GM23248 (cell line): ENCODE measurements around the gene MR1. TPM values are rescaled to one million over a fixed set of nuclear protein-coding genes. Genes with fewer than 3 reads are reported as not detected.

Experiments
- DNase-seq: peaks from one replicate; pipeline ENCODE4 v3.0.0-alpha.2; 2015
- H2AFZ ChIP-seq: fragments of 200-600 bp; sonication (generic); 2 replicates; pipeline ENCODE4 v1.6.1; 2016; ENCODE audit warnings: antibody characterized with exemption
- H3F3A ChIP-seq: fragments of 200-600 bp; sonication (generic); 2 replicates; pipeline ENCODE4 v1.6.1; 2016; ENCODE audit warnings: mild to moderate bottlenecking, antibody characterized with exemption, mixed run types; ENCODE audit not compliant: insufficient read depth
- H3K27ac ChIP-seq: fragments of 200-600 bp; sonication (generic); 2 replicates; pipeline ENCODE4 v1.5.1; 2016; ENCODE audit warnings: mild to moderate bottlenecking
- H3K27me3 ChIP-seq: fragments of 200-600 bp; sonication (generic); replicated peaks from 2 replicates; pipeline ENCODE4 v1.6.1; 2016; ENCODE audit warnings: mild to moderate bottlenecking; ENCODE audit not compliant: insufficient read depth
- H3K36me3 ChIP-seq: fragments of 200-600 bp; sonication (generic); 2 replicates; pipeline ENCODE4 v1.6.1; 2016; ENCODE audit warnings: low read depth, mild to moderate bottlenecking
- H3K4me1 ChIP-seq: fragments of 200-600 bp; sonication (generic); 2 replicates; pipeline ENCODE4 v1.6.1; 2016; ENCODE audit warnings: mild to moderate bottlenecking; ENCODE audit not compliant: insufficient read depth
- H3K4me2 ChIP-seq: fragments of 200-600 bp; sonication (generic); one replicate; pipeline ENCODE4 v1.6.1; 2016; ENCODE audit warnings: mild to moderate bottlenecking; ENCODE audit not compliant: unreplicated experiment
- H3K4me3 ChIP-seq: fragments of 200-600 bp; sonication (generic); 2 replicates; pipeline ENCODE4 v1.5.1; 2016; ENCODE audit warnings: mild to moderate bottlenecking
- H3K79me2 ChIP-seq: fragments of 200-600 bp; sonication (generic); 2 replicates; pipeline ENCODE4 v1.6.1; 2016; ENCODE audit warnings: mild to moderate bottlenecking; ENCODE audit not compliant: insufficient read depth
- H3K9ac ChIP-seq: fragments of 200-600 bp; sonication (generic); 2 replicates; pipeline ENCODE4 v1.6.1; 2016; ENCODE audit warnings: mild to moderate bottlenecking
- H3K9me2 ChIP-seq: fragments of 200-600 bp; sonication (generic); 2 replicates; pipeline ENCODE4 v1.6.1; 2016; ENCODE audit warnings: mixed run types, mild to moderate bottlenecking, moderate library complexity; ENCODE audit not compliant: insufficient read depth
- H3K9me3 ChIP-seq: fragments of 200-600 bp; sonication (generic); one replicate; pipeline ENCODE4 v1.6.1; 2017; ENCODE audit warnings: low read depth
- H4K20me1 ChIP-seq: fragments of 200-600 bp; sonication (generic); 2 replicates; pipeline ENCODE4 v1.6.0; 2016; ENCODE audit not compliant: insufficient read depth
- EZH2 ChIP-seq: fragments of 200-600 bp; sonication (generic); IDR thresholded peaks from 2 replicates; pipeline ENCODE4 v1.6.1; 2018; ENCODE audit warnings: antibody characterized with exemption, mild to moderate bottlenecking; ENCODE audit not compliant: insufficient read depth, poor library complexity, severe bottlenecking
- EZH2phosphoT487 ChIP-seq: fragments of 200-600 bp; sonication (generic); IDR thresholded peaks from 2 replicates; pipeline ENCODE4 v1.6.1; 2018; ENCODE audit warnings: antibody characterized with exemption, moderate library complexity, mild to moderate bottlenecking, low read depth; ENCODE audit not compliant: insufficient read depth
- WGBS, 2 experiments: methylation state at CpG; one replicate each; pipeline ENCODE4 v1.1.6; 2015 to 2017; ENCODE audit warnings: low lambda C conversion rate in 2 of 2, low coverage in 1 of 2; ENCODE audit errors: missing lambda C conversion rate in 2 of 2; 5-methylcytosine and 5-hydroxymethylcytosine counted together
- in situ Hi-C: fragments of 300-500 bp; cut with MboI; formaldehyde crosslinking; loops from 2 replicates; pipeline ENCODE4 v1.15.0; 2020
- polyA plus RNA-seq: library from polyadenylated mRNA; unstranded; fragments of >200 nt; fragmentation: Nextera tagmentation; extraction: Ambion mirVana; gene quantifications from 2 replicates; pipeline ENCODE4 v1.2.1, GENCODE V29; 2016
- total RNA-seq: library from RNA; depleted of rRNA; stranded (reverse); fragments of >200 nt; shearing (Covaris generic); gene quantifications from 2 replicates; pipeline ENCODE4 v1.2.3, GENCODE V29; 2014

Gene MR1
- total and polyA plus RNA-seq, 2 experiments from 2014 or later: 25.2 to 26.2 TPM

GRCh38 chr1:181001091-181001780 lies 32.5 kb upstream of the MR1 start:
- H3K9me2 ChIP-seq: no peaks in the 10 kb centered on the region
- H3K36me3 ChIP-seq: peaks cover 18% of the 10 kb centered on the region
- H3K4me3 ChIP-seq: no peak overlapping the region
- TF ChIP-seq EZH2 (no peak), EZH2phosphoT487 (no peak)
- H3K27ac ChIP-seq: no peak overlapping the region
- 91% methylated on average over 7 of the region's 7 CpGs for WGBS, 2 experiments
- in situ Hi-C loops: no loop called here
- no peak overlapping the region for H3K4me2 ChIP-seq
- H3K4me1 ChIP-seq: peaks cover 22% of the 10 kb centered on the region
- no peaks in the 10 kb centered on the region for H3K27me3 ChIP-seq
- H3F3A ChIP-seq: peaks cover 10% of the 10 kb centered on the region
- no peaks in the 10 kb centered on the region for H3K9me3 ChIP-seq
- H3K79me2 ChIP-seq: peaks cover 79% of the 10 kb centered on the region
- H4K20me1 ChIP-seq: no peaks in the 10 kb centered on the region
- H2AFZ ChIP-seq: no peak overlapping the region
- no peak for DNase-seq
- H3K9ac ChIP-seq: no peak overlapping the region

DNA sequence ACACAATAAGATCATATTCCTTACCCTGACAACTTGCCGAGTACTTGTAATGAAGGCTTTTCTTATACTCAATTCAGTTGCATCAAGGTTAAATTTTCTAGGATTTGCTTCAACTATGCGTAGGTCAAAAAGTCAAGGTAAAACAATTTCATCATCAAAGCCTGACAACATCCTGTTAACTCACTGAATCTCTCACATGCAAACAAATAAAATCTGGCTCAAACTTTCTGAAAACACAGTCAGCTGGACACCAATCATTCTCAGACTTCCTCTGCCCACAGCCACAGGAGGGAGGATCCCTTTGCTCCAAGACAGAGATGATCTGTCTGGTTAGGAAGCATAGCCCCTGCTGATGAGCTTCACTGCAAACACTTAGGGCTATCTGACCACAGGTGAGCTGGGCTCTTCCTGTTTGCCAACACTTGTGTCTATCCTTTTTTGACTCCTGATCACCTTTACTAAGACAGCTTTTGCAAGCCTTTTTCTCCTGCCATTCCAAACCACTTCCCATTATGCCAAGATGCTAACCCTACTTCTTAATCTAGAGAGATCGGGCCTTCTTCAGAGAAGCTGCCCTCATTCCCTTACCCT lies 31.1 kb upstream of the MR1 start:
- peaks cover 18% of the 10 kb centered on the region for H3K36me3 ChIP-seq

DNA sequence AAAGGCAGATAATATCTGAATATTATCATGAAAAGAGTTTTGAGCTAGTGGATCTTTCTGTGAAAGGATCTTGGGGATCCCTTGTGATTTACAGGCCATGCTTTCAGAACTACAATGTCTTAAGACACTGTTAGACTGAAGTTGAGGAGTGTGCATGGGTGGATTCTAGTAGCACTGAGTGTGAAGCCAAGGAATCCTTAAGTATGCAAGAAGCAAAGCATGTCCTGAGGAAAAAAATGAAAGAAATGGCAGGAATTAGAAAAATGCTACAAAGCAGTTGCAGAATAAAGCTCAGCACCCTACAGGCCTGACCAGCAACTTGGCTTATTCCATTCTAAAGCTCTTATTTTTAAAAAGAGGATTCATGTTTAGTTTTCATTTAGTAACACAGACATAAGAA lies 23.0 kb upstream of the MR1 start:
- Histone ChIP-seq H3K4me1 (peaks cover 37% of the 10 kb centered on the region), H3F3A (peaks cover 35% of the 10 kb centered on the region), H3K27ac (peak overlapping the region; percentile 27), H3K9me2 (no peaks in the 10 kb centered on the region), H3K36me3 (no peaks in the 10 kb centered on the region), H3K79me2 (peaks cover 86% of the 10 kb centered on the region), H2AFZ (no peak overlapping the region), H3K27me3 (no peaks in the 10 kb centered on the region), H3K9ac (peak overlapping the region; percentile 0; the same call in 1 of the 2 replicates), H3K9me3 (no peaks in the 10 kb centered on the region), H4K20me1 (0 out of 2 replicates have a peak, but pooled peaks cover 4% of the 10 kb centered on the region), H3K4me3 (peak overlapping the region; percentile 24), H3K4me2 (peak overlapping the region; percentile 62)
- DNase-seq: peak; percentile 66
- TF ChIP-seq EZH2 (no peak), EZH2phosphoT487 (no peak)
- in situ Hi-C loops: no loop called here

More for the DNA sequence above, 31.1 kb upstream of the MR1 start:
- H2AFZ ChIP-seq: no peak overlapping the region
- H3K9me3 ChIP-seq: no peaks in the 10 kb centered on the region
- H3K4me3 ChIP-seq: no peak overlapping the region
- H3K4me2 ChIP-seq: no peak overlapping the region
- 100% methylated on average over 3 of the region's 3 CpGs for WGBS, 2 experiments
- no peak for DNase-seq
- no peaks in the 10 kb centered on the region for H3K9me2 ChIP-seq
- no peaks in the 10 kb centered on the region for H3K27me3 ChIP-seq
- H3K4me1 ChIP-seq: peaks cover 16% of the 10 kb centered on the region
- peaks cover 79% of the 10 kb centered on the region for H3K79me2 ChIP-seq
- no peak overlapping the region for H3K9ac ChIP-seq
- in situ Hi-C loops: no loop called here
- H4K20me1 ChIP-seq: 0 out of 2 replicates have a peak, but pooled peaks cover 4% of the 10 kb centered on the region
- no peak overlapping the region for H3K27ac ChIP-seq
- peaks cover 10% of the 10 kb centered on the region for H3F3A ChIP-seq
- TF ChIP-seq EZH2phosphoT487 (no peak), EZH2 (no peak)

DNA sequence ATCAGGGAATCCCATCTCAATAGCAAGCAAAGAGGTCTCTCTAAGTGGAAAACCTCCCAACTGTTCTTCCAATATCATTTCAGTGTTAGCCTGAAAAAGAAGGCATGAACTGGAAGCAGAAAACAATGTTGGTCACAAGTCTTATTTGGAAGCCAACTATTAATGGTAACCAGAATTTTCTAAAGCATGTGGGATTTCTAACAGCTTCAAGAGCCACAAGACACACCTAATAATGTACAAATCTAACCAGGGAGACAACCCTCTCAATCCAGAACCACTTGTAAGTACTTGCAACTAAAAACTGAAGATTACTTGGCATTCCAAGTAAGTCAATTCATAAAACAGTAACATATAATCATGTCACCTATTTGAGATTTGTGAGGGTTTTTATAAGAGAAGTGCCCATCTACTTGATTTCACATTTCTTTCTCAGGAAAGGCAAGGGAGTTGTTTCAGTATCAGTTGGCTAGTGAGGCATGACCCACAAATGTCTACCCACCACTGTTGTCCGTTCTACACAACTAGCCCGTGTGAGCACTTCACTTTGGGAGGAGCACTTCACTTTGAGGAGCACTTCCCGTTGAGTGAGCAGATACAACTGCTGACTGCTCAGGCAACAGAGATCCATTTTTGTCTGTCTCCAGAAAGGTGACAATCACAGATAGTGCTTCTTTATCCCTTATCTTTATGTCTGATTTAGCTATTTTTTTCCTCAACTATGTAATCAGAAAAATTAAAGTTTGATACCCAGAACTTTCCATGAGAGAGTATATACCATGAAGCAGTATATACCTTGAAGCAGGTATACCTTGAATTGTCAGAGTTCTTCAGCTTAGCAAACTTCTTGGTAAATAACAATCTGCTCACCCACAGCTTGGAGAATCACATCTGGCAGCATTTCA lies 22.2 kb upstream of the MR1 start:
- Histone ChIP-seq H2AFZ (no peak overlapping the region), H3K4me2 (peak overlapping the region; percentile 62), H3K9ac (peak overlapping the region; percentile 0; the same call in 1 of the 2 replicates), H3K4me1 (peaks cover 37% of the 10 kb centered on the region), H3K9me3 (no peaks in the 10 kb centered on the region), H3K36me3 (no peaks in the 10 kb centered on the region), H3K27ac (peak overlapping the region; percentile 27), H3K4me3 (peak overlapping the region; percentile 24), H3K9me2 (no peaks in the 10 kb centered on the region), H3K79me2 (peaks cover 86% of the 10 kb centered on the region), H3K27me3 (no peaks in the 10 kb centered on the region), H4K20me1 (0 out of 2 replicates have a peak, but pooled peaks cover 2% of the 10 kb centered on the region), H3F3A (peaks cover 35% of the 10 kb centered on the region)
- DNase-seq: no peak
- WGBS, 2 experiments: 88% methylated on average over 3 of the region's 3 CpGs
- TF ChIP-seq EZH2: no peak
- TF ChIP-seq EZH2phosphoT487: no peak
- in situ Hi-C loops: no loop called here
